ENCODE measurements around the gene FKBP5. TPM values are rescaled to one million over a fixed set of nuclear protein-coding genes. Genes with fewer than 3 reads are reported as not detected.
A peak's percentile ranks its signal among the peaks of the same experiment; 100 is the strongest.

The FKBP5 gene
- total RNA-seq: 100 to 1,000 TPM; 200 to 326 (median 258) TPM
- 100 to 1,000 TPM in 1 of 3 donors, 10 to 100 TPM in 2; 52.9 to 165 (median 93.9) TPM for polyA plus RNA-seq

GRCh38 chr6:35688605-35689322, at the start of gene FKBP5:
Gene FKBP5, minus strand, starts transcription at chr6:35688915. Its CDS starts 46,091 bp downstream, at chr6:35642824.
- WGBS, 2 donors: 2% methylated on average over 80 of the region's 80 CpGs
- intact Hi-C loops (cut with DNase I): loop anchor here (5.0 kb wide), 3 partner anchors 86 to 166 kb away; no protein-coding TSS in a partner anchor
- no peak for TF ChIP-seq EP300 (IDR thresholded peaks at IDR 0.05)
- peak; percentile 86 to 98 (median 96) for TF ChIP-seq POLR2AphosphoS5 (IDR thresholded peaks at IDR 0.05)
- TF ChIP-seq POLR2A (IDR thresholded peaks at IDR 0.05): peak in 1 of 2 donors; percentile 62
- no peak for TF ChIP-seq CTCF (IDR thresholded peaks at IDR 0.05)
- Histone ChIP-seq H3K9me3 (no peaks in the 10 kb centered on the region), H3K27me3 (no peaks in the 10 kb centered on the region), H3K27ac (peak within 1 kb of the TSS; percentile 97 to 100 (median 98)), H3K36me3 (peaks cover 0 to 12% (median 3%) of the 10 kb centered on the region in 4 donors), H3K4me1 (peaks cover 0 to 51% (median 43%) of the 10 kb centered on the region in 4 donors), H3K4me3 (peak within 1 kb of the TSS; percentile 75 to 100 (median 90))
- peak; percentile 99 for DNase-seq

GRCh38 chr6:35737413-35738211, 48.9 kb upstream of the FKBP5 start:
- H3K4me3 ChIP-seq: no peak overlapping the region
- WGBS, 2 donors: 60 to 66% methylated on average over 16 of the region's 16 CpGs
- no peaks in the 10 kb centered on the region for H3K36me3 ChIP-seq
- intact Hi-C loops (cut with DNase I): loop anchor here (1.0 kb wide), 1 partner anchor 215 kb away; no protein-coding TSS in a partner anchor
- DNase-seq: no peak
- H3K9me3 ChIP-seq: no peaks in the 10 kb centered on the region
- H3K27ac ChIP-seq: peak overlapping the region in 1 of 4 donors; percentile 19
- TF ChIP-seq POLR2AphosphoS5 (IDR thresholded peaks at IDR 0.05): peak in 2 of 4 donors; percentile 35 to 42
- peak; percentile 90 to 96 (median 95) for TF ChIP-seq CTCF (IDR thresholded peaks at IDR 0.05)
- no peak for TF ChIP-seq EP300 (IDR thresholded peaks at IDR 0.05)
- H3K4me1 ChIP-seq: peaks cover 3 to 40% (median 32%) of the 10 kb centered on the region in 4 donors
- no peaks in the 10 kb centered on the region for H3K27me3 ChIP-seq

- TF ChIP-seq POLR2AphosphoS5 (IDR thresholded peaks at IDR 0.05) (no peak), EP300 (IDR thresholded peaks at IDR 0.05) (no peak), POLR2A (IDR thresholded peaks at IDR 0.05) (no peak), CTCF (IDR thresholded peaks at IDR 0.05) (no peak)
- intact Hi-C loops (cut with DNase I): loop anchor here (1.0 kb wide), 2 partner anchors 153 to 215 kb away; no protein-coding TSS in a partner anchor
- H3K27me3 ChIP-seq: no peaks in the 10 kb centered on the region
- peaks cover 5 to 46% (median 37%) of the 10 kb centered on the region in 4 donors for H3K4me1 ChIP-seq
- H3K9me3 ChIP-seq: no peaks in the 10 kb centered on the region
- peak within 1 kb of the TSS in 2 of 4 donors; percentile 100 for H3K27ac ChIP-seq
- H3K36me3 ChIP-seq: no peaks in the 10 kb centered on the region
- peak; percentile 70 for DNase-seq
- 91 to 93% methylated on average over 10 of the region's 10 CpGs for WGBS, 2 donors
- H3K4me3 ChIP-seq: no peak within 1 kb of the TSS
These were observed 48.3 kb upstream of the FKBP5 start, which contains the start of gene ARMC12 for GRCh38 chr6:35736982-35737412. Gene ARMC12, plus strand, starts transcription at chr6:35737032. Its CDS starts 77 bp downstream, at chr6:35737109.

GRCh38 chr6:35736253-35736894, 47.7 kb upstream of the FKBP5 start:
- Histone ChIP-seq H3K4me1 (peaks cover 5 to 46% (median 39%) of the 10 kb centered on the region in 4 donors), H3K9me3 (no peaks in the 10 kb centered on the region), H3K27ac (peak overlapping the region in 2 of 4 donors; percentile 100), H3K27me3 (no peaks in the 10 kb centered on the region), H3K36me3 (no peaks in the 10 kb centered on the region), H3K4me3 (no peak overlapping the region)
- WGBS, 2 donors: 64 to 66% methylated on average over 8 of the region's 8 CpGs
- intact Hi-C loops (cut with DNase I): loop anchor here (1.0 kb wide), 1 partner anchor 152 kb away; no protein-coding TSS in a partner anchor
- TF ChIP-seq POLR2AphosphoS5 (IDR thresholded peaks at IDR 0.05): no peak
- TF ChIP-seq CTCF (IDR thresholded peaks at IDR 0.05): peak in 3 of 4 experiments; percentile 79 to 95 (median 87)
- DNase-seq: peak; percentile 85
